Measurements from ENCODE around the gene DPY19L3. TPM values are rescaled to one million over a fixed set of nuclear protein-coding genes. Genes with fewer than 3 reads are reported as not detected.

Gene DPY19L3
- total RNA-seq, 4 donors from 2014 or later, result 12.9 to 34.1 (median 18.5) TPM

DNA sequence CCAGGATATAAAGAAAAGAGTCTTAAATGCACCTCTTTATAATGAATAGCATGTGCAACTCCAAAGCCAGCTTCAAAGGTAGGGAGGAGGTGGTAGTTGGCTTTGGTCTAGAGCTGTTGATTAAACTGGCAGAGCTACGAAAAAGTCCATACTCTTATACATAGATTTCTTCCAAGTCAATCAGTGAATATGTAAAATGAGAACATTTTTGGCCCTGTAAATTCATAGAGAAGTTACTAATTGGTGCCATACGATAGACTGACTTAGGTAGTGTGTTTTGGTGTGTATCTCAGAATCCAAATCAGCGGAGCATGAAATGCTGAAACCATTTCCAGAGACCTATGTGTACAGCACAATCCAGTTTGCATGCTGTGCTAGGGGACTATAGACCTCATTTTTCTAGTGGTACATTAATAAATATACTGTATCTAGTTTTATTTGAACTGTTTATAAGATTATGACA lies 17.1 kb upstream of the DPY19L3 start:
- Histone ChIP-seq H3K4me3 (no peak overlapping the region), H3K36me3 (peaks cover 0 to 25% of the 10 kb centered on the region in 2 donors), H3K27me3 (no peaks in the 10 kb centered on the region), H3K4me1 (no peaks in the 10 kb centered on the region), H3K9me3 (no peaks in the 10 kb centered on the region), H3K27ac (no peak overlapping the region)
- no peak for ATAC-seq
- 89 to 100% methylated on average over 1 to 3 of the region's 3 CpGs for WGBS, 2 donors (ENCODE audit: low coverage in 1 of 2)
- TF ChIP-seq POLR2AphosphoS5 (IDR thresholded peaks at IDR 0.05) (no peak), POLR2A (IDR thresholded peaks at IDR 0.05) (no peak)

DNA sequence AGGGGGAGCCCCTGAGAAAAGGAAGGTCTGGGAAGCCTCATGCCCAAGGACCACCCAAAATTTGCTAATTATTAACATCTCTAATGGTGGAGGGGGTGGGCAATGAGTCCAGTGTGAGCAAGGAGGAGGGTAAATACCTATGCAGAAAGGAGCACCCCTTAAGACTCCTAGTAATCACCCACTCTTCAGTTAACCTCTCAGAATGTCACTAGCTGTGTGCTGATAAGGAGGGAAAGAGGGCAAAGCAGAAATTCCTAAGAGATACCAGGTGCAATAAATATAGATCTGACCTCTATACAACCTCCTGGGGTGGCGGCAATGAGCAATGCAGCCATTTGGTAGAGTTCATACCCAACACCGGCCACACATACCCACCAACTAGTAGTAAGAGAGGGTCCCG lies 12.7 kb upstream of the DPY19L3 start:
- TF ChIP-seq EP300 (IDR thresholded peaks at IDR 0.05) (no peak), POLR2AphosphoS5 (IDR thresholded peaks at IDR 0.05) (no peak), POLR2A (IDR thresholded peaks at IDR 0.05) (no peak)
- TF ChIP-seq, protein P1, sequence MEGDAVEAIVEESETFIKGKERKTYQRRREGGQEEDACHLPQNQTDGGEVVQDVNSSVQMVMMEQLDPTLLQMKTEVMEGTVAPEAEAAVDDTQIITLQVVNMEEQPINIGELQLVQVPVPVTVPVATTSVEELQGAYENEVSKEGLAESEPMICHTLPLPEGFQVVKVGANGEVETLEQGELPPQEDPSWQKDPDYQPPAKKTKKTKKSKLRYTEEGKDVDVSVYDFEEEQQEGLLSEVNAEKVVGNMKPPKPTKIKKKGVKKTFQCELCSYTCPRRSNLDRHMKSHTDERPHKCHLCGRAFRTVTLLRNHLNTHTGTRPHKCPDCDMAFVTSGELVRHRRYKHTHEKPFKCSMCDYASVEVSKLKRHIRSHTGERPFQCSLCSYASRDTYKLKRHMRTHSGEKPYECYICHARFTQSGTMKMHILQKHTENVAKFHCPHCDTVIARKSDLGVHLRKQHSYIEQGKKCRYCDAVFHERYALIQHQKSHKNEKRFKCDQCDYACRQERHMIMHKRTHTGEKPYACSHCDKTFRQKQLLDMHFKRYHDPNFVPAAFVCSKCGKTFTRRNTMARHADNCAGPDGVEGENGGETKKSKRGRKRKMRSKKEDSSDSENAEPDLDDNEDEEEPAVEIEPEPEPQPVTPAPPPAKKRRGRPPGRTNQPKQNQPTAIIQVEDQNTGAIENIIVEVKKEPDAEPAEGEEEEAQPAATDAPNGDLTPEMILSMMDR (IDR thresholded peaks at IDR 0.05), result no peak

DNA sequence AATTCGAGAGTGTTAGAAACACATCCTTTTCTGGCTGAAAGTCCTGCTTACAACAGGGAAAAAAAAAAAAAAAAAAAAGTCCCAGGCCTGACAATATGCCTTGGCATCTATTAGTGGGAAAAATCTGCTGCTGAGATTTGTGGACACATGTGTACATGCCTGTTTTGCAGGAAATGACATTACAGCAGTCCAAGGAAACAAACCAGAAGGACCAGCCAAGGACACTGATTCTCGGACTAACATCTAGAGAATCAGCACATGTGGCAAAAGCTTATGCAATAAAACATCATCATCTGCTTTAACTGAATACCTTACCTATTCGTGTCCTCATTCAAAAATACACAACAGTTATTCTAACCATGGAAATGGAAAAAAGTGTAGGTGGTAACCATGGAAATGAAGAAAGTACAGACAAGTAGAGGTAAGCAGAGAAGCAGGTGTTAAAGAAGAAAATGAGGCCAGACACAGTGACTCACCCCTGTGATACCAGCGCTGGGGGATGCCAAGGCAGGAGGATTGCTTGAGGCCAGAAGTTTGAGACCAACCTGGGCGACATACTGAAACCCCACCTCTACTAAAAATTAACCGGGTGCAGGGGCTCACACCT lies 9.4 kb upstream of the DPY19L3 start:
- H3K4me1 ChIP-seq, result no peaks in the 10 kb centered on the region
- no peaks in the 10 kb centered on the region for H3K9me3 ChIP-seq
- H3K27me3 ChIP-seq, result no peaks in the 10 kb centered on the region
- TF ChIP-seq POLR2AphosphoS5 (IDR thresholded peaks at IDR 0.05) (no peak), POLR2A (IDR thresholded peaks at IDR 0.05) (no peak)
- peaks cover 0 to 3% of the 10 kb centered on the region in 2 donors for H3K36me3 ChIP-seq
- no peak overlapping the region for H3K4me3 ChIP-seq
- H3K27ac ChIP-seq, result no peak overlapping the region
- 80 to 93% methylated on average over 5 to 6 of the region's 6 CpGs for WGBS, 2 donors (ENCODE audit: low coverage in 1 of 2)
- ATAC-seq, result no peak

More for the DNA sequence above, 12.7 kb upstream of the DPY19L3 start:
- ATAC-seq, result no peak
- Histone ChIP-seq H3K9me3 (no peaks in the 10 kb centered on the region), H3K27me3 (no peaks in the 10 kb centered on the region), H3K36me3 (peaks cover 0 to 3% of the 10 kb centered on the region in 2 donors), H3K4me3 (no peak overlapping the region), H3K27ac (no peak overlapping the region), H3K4me1 (no peaks in the 10 kb centered on the region)
- 72 to 86% methylated on average over 2 to 3 of the region's 3 CpGs for WGBS, 2 donors (ENCODE audit: low coverage in 1 of 2)

DNA sequence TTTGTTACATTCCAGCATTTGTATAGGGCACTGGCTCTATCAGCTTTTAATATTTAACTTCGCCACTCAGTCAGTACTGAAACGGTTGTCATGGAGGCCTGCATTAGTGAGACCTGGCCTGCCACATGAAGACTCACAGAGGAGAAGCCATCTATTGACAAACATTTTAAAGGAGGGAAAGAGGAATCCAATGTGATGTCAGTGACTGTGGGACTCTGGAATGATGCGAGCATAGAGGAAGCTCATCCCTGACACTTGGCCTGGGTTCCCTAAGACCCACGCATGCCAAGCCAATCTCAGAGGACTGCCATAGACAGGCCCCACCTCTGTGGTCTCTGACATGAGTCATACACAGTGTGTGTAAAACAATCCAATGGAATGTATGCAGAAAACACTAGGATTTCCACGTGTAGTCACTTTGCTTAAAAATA lies 7.9 kb upstream of the DPY19L3 start:
- 40 to 65% methylated on average over 1 to 2 of the region's 5 CpGs for WGBS, 2 donors (ENCODE audit: low coverage in 1 of 2)
- no peak for ATAC-seq
- H3K9me3 ChIP-seq, result no peaks in the 10 kb centered on the region
- H3K4me3 ChIP-seq, result no peak overlapping the region
- no peaks in the 10 kb centered on the region for H3K4me1 ChIP-seq
- peaks cover 0 to 3% of the 10 kb centered on the region in 2 donors for H3K36me3 ChIP-seq
- no peak for TF ChIP-seq POLR2AphosphoS5 (IDR thresholded peaks at IDR 0.05)
- TF ChIP-seq POLR2A (IDR thresholded peaks at IDR 0.05), result no peak
- TF ChIP-seq EP300 (IDR thresholded peaks at IDR 0.05), result no peak
- TF ChIP-seq, protein P1 (IDR thresholded peaks at IDR 0.05), result no peak
- no peaks in the 10 kb centered on the region for H3K27me3 ChIP-seq
- no peak overlapping the region for H3K27ac ChIP-seq

DNA sequence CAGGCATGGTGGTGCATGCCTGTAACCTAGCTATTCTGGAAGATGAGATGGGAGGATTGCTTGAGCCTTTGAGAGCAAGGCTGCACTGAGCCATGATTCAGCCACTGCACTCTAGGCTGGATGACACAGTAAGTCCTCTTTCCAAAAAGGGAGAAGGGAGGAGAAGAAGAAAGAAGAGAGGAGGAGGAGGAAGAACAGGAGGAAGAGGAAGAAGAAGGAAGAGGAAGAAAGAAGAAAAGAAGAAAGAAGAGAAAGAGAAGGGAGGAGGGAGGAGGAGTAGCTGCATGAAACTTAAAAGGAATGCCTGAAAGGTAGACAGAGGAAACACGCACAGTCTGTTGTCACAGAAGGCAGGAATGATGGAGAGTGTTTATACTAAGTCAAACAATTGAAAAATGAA lies 3.6 kb upstream of the DPY19L3 start:
- no peak for ATAC-seq
- Histone ChIP-seq H3K27ac (no peak overlapping the region), H3K36me3 (peaks cover 0 to 3% of the 10 kb centered on the region in 2 donors), H3K27me3 (no peaks in the 10 kb centered on the region), H3K4me3 (no peak overlapping the region), H3K4me1 (peaks cover 0 to 26% (median 5%) of the 10 kb centered on the region in 3 donors), H3K9me3 (no peaks in the 10 kb centered on the region)
- WGBS, 2 donors (ENCODE audit: low coverage in 1 of 2), result 78 to 83% methylated on average over 1 of the region's 1 CpG
- TF ChIP-seq EP300 (IDR thresholded peaks at IDR 0.05) (no peak), POLR2A (IDR thresholded peaks at IDR 0.05) (no peak), POLR2AphosphoS5 (IDR thresholded peaks at IDR 0.05) (no peak)

DNA sequence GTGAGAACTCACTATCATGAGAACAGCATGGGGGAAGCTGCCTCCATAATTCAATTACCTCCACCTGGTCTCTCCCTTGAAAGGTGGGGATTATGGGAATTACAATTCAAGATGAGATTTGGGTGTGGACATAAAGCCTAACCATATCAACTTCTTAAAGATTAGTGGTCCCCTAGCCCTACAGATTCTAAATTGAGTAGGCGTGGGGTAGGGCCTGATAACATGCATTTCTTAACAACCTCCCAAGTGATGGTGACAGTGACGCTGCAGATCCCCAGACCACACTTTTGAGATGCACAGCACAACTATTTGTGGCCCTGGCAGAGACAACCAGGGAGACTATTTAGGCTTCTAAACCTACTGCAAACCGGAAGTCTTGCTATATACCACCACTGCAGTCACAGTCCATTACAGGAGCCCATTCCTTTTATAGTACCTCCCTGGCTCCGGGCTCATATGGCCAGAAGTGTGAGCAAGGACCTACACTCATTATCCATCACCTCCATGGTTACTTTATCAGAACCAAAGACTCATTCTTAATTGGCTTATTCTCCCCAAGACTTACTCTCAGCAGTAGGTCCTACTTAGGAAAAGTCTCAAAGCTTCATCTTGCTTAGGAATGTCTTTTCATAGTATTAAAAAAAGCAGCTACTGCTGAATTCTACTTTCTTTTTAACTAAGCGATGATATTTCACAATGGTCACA lies 2.1 kb upstream of the DPY19L3 start:
- Histone ChIP-seq H3K4me3 (no peak overlapping the region), H3K36me3 (no peaks in the 10 kb centered on the region), H3K4me1 (peaks cover 0 to 32% (median 5%) of the 10 kb centered on the region in 3 donors), H3K27me3 (no peaks in the 10 kb centered on the region), H3K27ac (no peak overlapping the region), H3K9me3 (no peaks in the 10 kb centered on the region)
- ATAC-seq, result no peak
- TF ChIP-seq, protein P1 (IDR thresholded peaks at IDR 0.05), result no peak
- no peak for TF ChIP-seq POLR2A (IDR thresholded peaks at IDR 0.05)
- TF ChIP-seq POLR2AphosphoS5 (IDR thresholded peaks at IDR 0.05), result no peak
- TF ChIP-seq EP300 (IDR thresholded peaks at IDR 0.05), result no peak
- WGBS, 2 donors (ENCODE audit: low coverage in 1 of 2), result 94 to 100% methylated on average over 1 to 3 of the region's 5 CpGs
